ENCODE data around the gene PARVA. TPM values are rescaled to one million over a fixed set of nuclear protein-coding genes. Genes with fewer than 3 reads are reported as not detected.
"Not testable (repeated sequence)": the region's sequence is repeated elsewhere in the genome, so short reads cannot be mapped to it uniquely, and the experiment has no call there.

Gene PARVA
- total and polyA plus RNA-seq, 8 donors, result 18.8 to 116 (median 43.0) TPM

GRCh38 chr11:12354750-12355545 is 22.4 kb upstream of the PARVA start:
- no peaks in the 10 kb centered on the region for H3K27me3 ChIP-seq
- no peak overlapping the region for H3K4me3 ChIP-seq
- no peaks in the 10 kb centered on the region for H3K9me3 ChIP-seq
- TF ChIP-seq EP300 (IDR thresholded peaks at IDR 0.05), result no peak
- TF ChIP-seq POLR2A (IDR thresholded peaks at IDR 0.05), result no peak
- TF ChIP-seq POLR2AphosphoS5 (IDR thresholded peaks at IDR 0.05), result no peak
- no peak for TF ChIP-seq CTCF (IDR thresholded peaks at IDR 0.05)
- peaks cover 0 to 15% (median 11%) of the 10 kb centered on the region in 4 donors for H3K4me1 ChIP-seq
- no peak overlapping the region for H3K27ac ChIP-seq
- WGBS, 5 donors, result 60 to 67% (median 63%) methylated on average over 9 of the region's 9 CpGs
- intact Hi-C loops (cut with DNase I; ENCODE audit: low total_unique reads), result no loop called here
- no peaks in the 10 kb centered on the region for H3K36me3 ChIP-seq
- no peak for DNase-seq

GRCh38 chr11:12356944-12357655 is 20.3 kb upstream of the PARVA start:
- DNase-seq, result no peak
- Histone ChIP-seq H3K4me1 (peaks cover 6 to 19% (median 13%) of the 10 kb centered on the region in 4 donors), H3K4me3 (no peak overlapping the region), H3K9me3 (no peaks in the 10 kb centered on the region), H3K36me3 (no peaks in the 10 kb centered on the region), H3K27ac (no peak overlapping the region), H3K27me3 (no peaks in the 10 kb centered on the region)
- intact Hi-C loops (cut with DNase I; ENCODE audit: low total_unique reads), result no loop called here
- TF ChIP-seq POLR2AphosphoS5 (IDR thresholded peaks at IDR 0.05) (no peak), CTCF (IDR thresholded peaks at IDR 0.05) (no peak), POLR2A (IDR thresholded peaks at IDR 0.05) (no peak), EP300 (IDR thresholded peaks at IDR 0.05) (no peak)
- WGBS, 5 donors, result 59 to 72% (median 66%) methylated on average over 4 of the region's 4 CpGs

GRCh38 chr11:12357697-12358096 is 19.7 kb upstream of the PARVA start:
- WGBS, 5 donors, result 53 to 90% (median 85%) methylated on average over 3 of the region's 3 CpGs
- H3K36me3 ChIP-seq; H3K4me3 ChIP-seq; H3K27ac ChIP-seq; DNase-seq; H3K27me3 ChIP-seq; intact Hi-C loops (cut with DNase I; ENCODE audit: low total_unique reads); H3K9me3 ChIP-seq: not testable (repeated sequence)
- H3K4me1 ChIP-seq, result peaks cover 6 to 19% (median 16%) of the 10 kb centered on the region in 4 donors

GRCh38 chr11:12358302-12359188 is 18.8 kb upstream of the PARVA start:
- no peaks in the 10 kb centered on the region for H3K36me3 ChIP-seq
- no peak overlapping the region for H3K27ac ChIP-seq
- no peak for TF ChIP-seq POLR2AphosphoS5 (IDR thresholded peaks at IDR 0.05)
- TF ChIP-seq POLR2A (IDR thresholded peaks at IDR 0.05), result no peak
- no peak for TF ChIP-seq CTCF (IDR thresholded peaks at IDR 0.05)
- TF ChIP-seq EP300 (IDR thresholded peaks at IDR 0.05), result no peak
- no peak for DNase-seq
- 52 to 83% (median 67%) methylated on average over 12 of the region's 12 CpGs for WGBS, 5 donors
- H3K4me1 ChIP-seq, result peaks cover 6 to 27% (median 16%) of the 10 kb centered on the region in 4 donors
- no peak overlapping the region for H3K4me3 ChIP-seq
- H3K27me3 ChIP-seq, result no peaks in the 10 kb centered on the region
- intact Hi-C loops (cut with DNase I; ENCODE audit: low total_unique reads), result no loop called here
- no peaks in the 10 kb centered on the region for H3K9me3 ChIP-seq

Measured in stomach (tissue), 9 donors.